OCI-LY3 (cell line): ENCODE data around the gene EIF5A.
A peak's percentile ranks its signal among the peaks of the same experiment; 100 is the strongest.

ENCODE experiments used
- H2AFZ ChIP-seq: fragments of 200-600, 300-600 bp; shearing (Covaris generic); 2 replicates; pipeline ENCODE4 v1.6.0; 2014; ENCODE audit warnings: antibody characterized with exemption, low read depth, low read length
- H3K27ac ChIP-seq: fragments of 200-600, 300-600 bp; sonication (generic); 2 replicates; pipeline ENCODE4 v1.5.1; 2014; ENCODE audit warnings: mild to moderate bottlenecking, low read length, moderate library complexity, mixed read lengths
- H3K27me3 ChIP-seq: fragments of 200-600, 300-600 bp; sonication (generic); 2 replicates; pipeline ENCODE4 v1.6.1; 2014; ENCODE audit warnings: low read depth, low read length, mixed read lengths
- H3K36me3 ChIP-seq: fragments of 200-600, 300-600 bp; sonication (generic); replicated peaks from 2 replicates; pipeline ENCODE3; 2014; ENCODE audit warnings: low read depth, low read length, mixed read lengths
- H3K4me1 ChIP-seq: fragments of 300-600, 200-600 bp; sonication (generic); 2 replicates; pipeline ENCODE4 v1.6.1; 2014; ENCODE audit warnings: low read length, mixed read lengths
- H3K4me2 ChIP-seq: fragments of 200-600, 300-600 bp; sonication (generic); 2 replicates; pipeline ENCODE4 v1.6.1; 2014; ENCODE audit warnings: low read length, mixed read lengths
- H3K4me3 ChIP-seq: fragments of 300-600, 200-600 bp; sonication (generic); 2 replicates; pipeline ENCODE4 v1.5.1; 2014; ENCODE audit warnings: antibody characterized with exemption, mild to moderate bottlenecking, low read length, moderate library complexity
- H3K79me2 ChIP-seq: fragments of 300-600, 200-600 bp; shearing (Covaris generic); 2 replicates; pipeline ENCODE4 v1.6.1; 2014; ENCODE audit warnings: mild to moderate bottlenecking, low read length, mixed read lengths
- H3K9ac ChIP-seq: fragments of 300-600, 200-600 bp; shearing (Covaris generic); 2 replicates; pipeline ENCODE4 v1.6.0; 2014; ENCODE audit warnings: mild to moderate bottlenecking, low read length, moderate library complexity
- H3K9me3 ChIP-seq: fragments of 200-600, 300-600 bp; shearing (Covaris generic); 2 replicates; pipeline ENCODE4 v1.6.1; 2014; ENCODE audit warnings: low read length, mixed read lengths; ENCODE audit not compliant: insufficient read depth
- H4K20me1 ChIP-seq: fragments of 200-600, 300-600 bp; sonication (generic); 2 replicates; pipeline ENCODE4 v1.6.1; 2016; ENCODE audit warnings: low read length, mixed read lengths; ENCODE audit not compliant: insufficient read depth
- EZH2phosphoT487 ChIP-seq: fragments of 200-600 bp; shearing (Covaris generic); IDR thresholded peaks from 2 replicates; pipeline ENCODE4 v1.6.1; 2018; ENCODE audit warnings: antibody characterized with exemption, mixed run types, low read depth
- TF ChIP-seq, protein P1 (sequence below): fragments of 200-600, 300-600 bp; sonication (generic); IDR thresholded peaks from 2 replicates; pipeline ENCODE4 v1.5.1; 2014; ENCODE audit warnings: antibody characterized with exemption, low read length, low read depth

Gene EIF5A

GRCh38 chr17:7348478-7349242 lies 41.2 kb downstream of the EIF5A start:
- no peak for TF ChIP-seq EZH2phosphoT487
- TF ChIP-seq, protein P1, sequence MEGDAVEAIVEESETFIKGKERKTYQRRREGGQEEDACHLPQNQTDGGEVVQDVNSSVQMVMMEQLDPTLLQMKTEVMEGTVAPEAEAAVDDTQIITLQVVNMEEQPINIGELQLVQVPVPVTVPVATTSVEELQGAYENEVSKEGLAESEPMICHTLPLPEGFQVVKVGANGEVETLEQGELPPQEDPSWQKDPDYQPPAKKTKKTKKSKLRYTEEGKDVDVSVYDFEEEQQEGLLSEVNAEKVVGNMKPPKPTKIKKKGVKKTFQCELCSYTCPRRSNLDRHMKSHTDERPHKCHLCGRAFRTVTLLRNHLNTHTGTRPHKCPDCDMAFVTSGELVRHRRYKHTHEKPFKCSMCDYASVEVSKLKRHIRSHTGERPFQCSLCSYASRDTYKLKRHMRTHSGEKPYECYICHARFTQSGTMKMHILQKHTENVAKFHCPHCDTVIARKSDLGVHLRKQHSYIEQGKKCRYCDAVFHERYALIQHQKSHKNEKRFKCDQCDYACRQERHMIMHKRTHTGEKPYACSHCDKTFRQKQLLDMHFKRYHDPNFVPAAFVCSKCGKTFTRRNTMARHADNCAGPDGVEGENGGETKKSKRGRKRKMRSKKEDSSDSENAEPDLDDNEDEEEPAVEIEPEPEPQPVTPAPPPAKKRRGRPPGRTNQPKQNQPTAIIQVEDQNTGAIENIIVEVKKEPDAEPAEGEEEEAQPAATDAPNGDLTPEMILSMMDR = no peak
- Histone ChIP-seq H3K4me1 (peaks cover 6% of the 10 kb centered on the region; the same call in 1 of the 2 replicates), H3K9me3 (no peaks in the 10 kb centered on the region), H3K36me3 (no peaks in the 10 kb centered on the region), H3K9ac (no peak overlapping the region), H2AFZ (no peak overlapping the region), H3K27me3 (no peaks in the 10 kb centered on the region), H4K20me1 (no peaks in the 10 kb centered on the region), H3K4me2 (no peak overlapping the region), H3K79me2 (no peaks in the 10 kb centered on the region), H3K27ac (no peak overlapping the region), H3K4me3 (no peak overlapping the region)

DNA sequence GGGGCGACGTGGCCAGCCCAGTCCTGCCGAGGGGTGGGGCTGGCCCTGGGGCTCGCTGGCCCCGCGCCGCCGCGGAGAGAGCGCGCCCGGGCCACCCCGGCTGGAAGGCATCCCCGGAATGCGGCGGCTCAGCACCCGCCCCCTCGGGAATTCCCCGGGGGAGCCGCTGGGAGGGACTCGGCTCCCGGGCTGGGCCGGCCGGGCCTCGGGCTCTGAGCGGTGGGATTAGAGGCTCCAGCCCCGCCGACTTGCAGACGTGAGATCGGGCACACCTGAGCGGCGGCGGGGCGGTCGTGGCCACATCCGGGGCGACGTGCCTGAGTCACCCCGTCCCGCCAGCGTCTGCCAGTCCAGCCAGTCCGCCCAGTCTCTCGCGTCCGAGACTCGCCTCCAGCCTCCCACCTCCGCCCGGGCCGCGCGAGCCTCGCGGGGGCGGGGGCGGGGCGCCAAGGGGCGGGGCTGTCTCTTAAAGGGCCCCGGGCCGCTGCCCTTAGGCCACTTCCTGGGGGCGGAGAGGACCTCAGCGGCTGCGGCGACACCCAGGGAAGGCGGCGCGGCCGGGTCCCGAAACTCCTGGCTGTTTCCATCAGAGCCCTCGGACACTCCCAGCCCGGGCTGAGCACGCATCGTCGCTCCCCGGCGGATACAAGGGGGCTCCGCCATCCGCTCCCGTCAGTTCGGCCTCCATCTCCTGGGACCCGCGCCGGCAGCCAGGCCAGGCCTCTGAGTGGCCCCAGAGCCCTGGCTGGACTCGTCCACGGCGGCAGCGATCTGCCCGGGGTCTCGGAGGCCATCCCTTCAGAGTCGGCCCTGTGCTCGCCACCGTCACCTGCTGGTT lies 44.5 kb downstream of the EIF5A start, which contains the start of gene KCTD11:
TSS of gene KCTD11 (plus strand) at position 498 of the 838 bp plus-strand sequence.
- H3K4me2 ChIP-seq = peak within 1 kb of the TSS; percentile 84
- H3K9ac ChIP-seq = peak within 1 kb of the TSS; percentile 86
- TF ChIP-seq, protein P1 = no peak
- TF ChIP-seq EZH2phosphoT487 = no peak
- H3K36me3 ChIP-seq = no peaks in the 10 kb centered on the region
- peak within 1 kb of the TSS; percentile 91 for H3K4me3 ChIP-seq
- no peaks in the 10 kb centered on the region for H3K27me3 ChIP-seq
- no peaks in the 10 kb centered on the region for H3K79me2 ChIP-seq
- no peaks in the 10 kb centered on the region for H4K20me1 ChIP-seq
- no peaks in the 10 kb centered on the region for H3K9me3 ChIP-seq
- H3K27ac ChIP-seq = 0 out of 2 replicates have a peak within 1 kb of the TSS, but pooled peaks have one; percentile 25
- H2AFZ ChIP-seq = peak within 1 kb of the TSS; percentile 56; the same call in 1 of the 2 replicates
- H3K4me1 ChIP-seq = peaks cover 11% of the 10 kb centered on the region

DNA sequence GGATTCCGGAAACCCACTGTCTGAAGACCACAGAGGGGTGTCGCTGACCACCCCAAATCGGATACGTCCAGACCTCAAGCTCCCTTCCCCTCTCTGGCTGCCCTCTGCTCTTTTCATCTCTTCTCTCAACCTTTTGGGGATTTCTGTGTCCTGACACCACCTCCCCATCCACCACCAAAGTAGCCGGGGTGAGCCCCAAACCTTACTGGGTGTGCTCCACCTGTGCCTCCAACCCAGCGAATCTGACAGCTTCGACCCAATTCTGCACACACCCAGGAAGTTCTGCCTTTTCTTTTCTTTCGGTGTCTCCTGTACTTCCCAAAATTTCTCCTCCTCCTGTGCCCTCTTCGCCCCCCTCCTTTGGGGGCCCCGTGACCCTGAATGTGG lies 45.1 kb downstream of the EIF5A start:
- Histone ChIP-seq H3K4me2 (peak overlapping the region; percentile 84), H3K27ac (no peak overlapping the region), H3K4me3 (peak overlapping the region; percentile 91), H2AFZ (no peak overlapping the region), H3K27me3 (no peaks in the 10 kb centered on the region), H3K9me3 (no peaks in the 10 kb centered on the region), H3K36me3 (no peaks in the 10 kb centered on the region), H3K79me2 (no peaks in the 10 kb centered on the region), H3K4me1 (peaks cover 11% of the 10 kb centered on the region), H3K9ac (peak overlapping the region; percentile 86), H4K20me1 (no peaks in the 10 kb centered on the region)
- TF ChIP-seq, protein P1 = peak; percentile 43
- no peak for TF ChIP-seq EZH2phosphoT487
